Brain microvascular endothelial cell (primary cell): ENCODE results near the gene CHSY1.

Experiments
- DNase-seq: peaks from one replicate; pipeline ENCODE4 v3.0.0-alpha.2; 2020
- H3K27ac ChIP-seq: fragments of 250-450 bp; sonication (Bioruptor Pico); 2 replicates; pipeline ENCODE4 v1.5.1; 2020; ENCODE audit warnings: mild to moderate bottlenecking, moderate library complexity
- H3K27me3 ChIP-seq: fragments of 250-450 bp; sonication (Bioruptor Pico); replicated peaks from 2 replicates; pipeline ENCODE4 v1.5.1; 2020; ENCODE audit warnings: mild to moderate bottlenecking
- H3K36me3 ChIP-seq: fragments of 250-450 bp; sonication (Bioruptor Pico); replicated peaks from 2 replicates; pipeline ENCODE4 v1.5.1; 2020; ENCODE audit warnings: mild to moderate bottlenecking
- H3K4me3 ChIP-seq: 2 replicates; pipeline ENCODE4 v1.5.1; 2011; ENCODE audit warnings: low read depth, mild to moderate bottlenecking, control low read depth, low read length, moderate library complexity
- CTCF ChIP-seq: IDR thresholded peaks from 2 replicates; pipeline ENCODE4 v1.5.1; 2011; ENCODE audit warnings: low read depth, mild to moderate bottlenecking, moderate library complexity, low read length, control low read depth, inconsistent platforms; ENCODE audit errors: missing control alignments
- in situ Hi-C: cut with HindIII; loops from 2 replicates; pipeline ENCODE4 v1.10.0; 2017; ENCODE audit warnings: low sequenced_read_pairs, low pct_ligation_motif_present

CHSY1 gene

DNA sequence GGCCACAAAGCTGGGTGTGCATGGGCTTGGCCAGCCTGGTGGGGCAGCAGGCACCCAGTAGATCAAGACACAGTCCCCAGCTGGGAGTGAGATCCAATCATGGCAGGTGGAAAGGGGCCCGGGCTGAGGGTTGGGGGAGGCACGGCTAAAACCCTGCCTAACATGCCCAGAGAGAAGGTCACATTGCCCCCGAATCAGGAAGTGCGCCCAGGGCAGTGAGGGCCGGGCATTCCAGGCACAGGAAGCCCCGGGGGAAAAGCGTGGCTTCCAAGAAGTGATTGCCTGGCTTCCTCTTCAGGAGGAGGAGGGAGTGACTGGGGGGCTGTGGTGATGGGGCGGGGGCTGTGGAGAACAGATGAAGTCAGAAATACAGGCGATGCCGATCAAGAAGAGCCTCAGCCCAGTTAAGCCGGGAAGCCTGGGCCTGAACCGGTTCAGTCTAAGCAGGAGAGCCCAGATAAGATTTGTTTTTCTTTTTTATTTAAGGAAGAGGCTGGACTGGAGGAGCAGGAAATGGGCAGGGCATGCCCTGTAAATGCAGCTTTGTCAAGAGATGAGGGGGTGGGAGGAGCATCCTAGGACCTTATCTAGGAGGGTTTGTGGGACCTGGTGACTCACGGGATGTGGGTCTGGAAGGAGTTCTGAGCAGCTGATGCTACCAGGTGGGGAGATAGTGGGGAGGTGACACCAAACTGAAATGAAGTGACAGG is 83.9 kb downstream of the CHSY1 start:
- TF ChIP-seq CTCF, result peak; percentile 16
- Histone ChIP-seq H3K27ac (peak overlapping the region; percentile 76), H3K4me3 (no peak overlapping the region), H3K36me3 (no peaks in the 10 kb centered on the region), H3K27me3 (no peaks in the 10 kb centered on the region)
- peak; percentile 93 for DNase-seq
- in situ Hi-C loops, result no loop called here

DNA sequence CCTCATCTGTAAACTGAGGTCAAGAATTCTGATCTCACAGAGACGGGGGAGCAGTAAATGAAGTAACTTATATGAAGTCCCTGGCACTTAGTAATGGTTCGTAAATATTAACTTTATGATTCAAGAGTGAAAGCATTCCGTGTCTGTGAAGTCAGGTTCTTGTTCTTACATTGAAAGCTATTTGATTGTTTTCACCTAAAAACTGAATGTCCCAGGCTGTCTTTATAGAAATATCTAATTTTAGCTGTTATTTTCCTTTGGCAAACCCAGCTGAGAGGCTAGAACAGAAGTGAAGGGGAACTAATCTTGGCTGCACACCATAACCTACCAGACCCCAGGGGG is 84.5 kb downstream of the CHSY1 start:
- in situ Hi-C loops, result no loop called here
- TF ChIP-seq CTCF, result no peak

GRCh38 chr15:101165905-101166471 is 85.9 kb downstream of the CHSY1 start:
- Histone ChIP-seq H3K36me3 (no peaks in the 10 kb centered on the region), H3K27me3 (no peaks in the 10 kb centered on the region), H3K4me3 (no peak overlapping the region), H3K27ac (no peak overlapping the region)
- TF ChIP-seq CTCF, result no peak
- DNase-seq, result no peak
- in situ Hi-C loops, result no loop called here

More for the DNA sequence above, 84.5 kb downstream of the CHSY1 start:
- no peak for DNase-seq
- Histone ChIP-seq H3K4me3 (no peak overlapping the region), H3K27me3 (no peaks in the 10 kb centered on the region), H3K36me3 (no peaks in the 10 kb centered on the region), H3K27ac (peak overlapping the region; percentile 76)

- DNase-seq, result no peak
- no peaks in the 10 kb centered on the region for H3K27me3 ChIP-seq
- in situ Hi-C loops, result no loop called here
- no peaks in the 10 kb centered on the region for H3K36me3 ChIP-seq
- H3K4me3 ChIP-seq, result no peak overlapping the region
- no peak for TF ChIP-seq CTCF
- no peak overlapping the region for H3K27ac ChIP-seq
These were observed 89.0 kb downstream of the CHSY1 start for GRCh38 chr15:101162701-101163483.

GRCh38 chr15:101161656-101162055 is 90.2 kb downstream of the CHSY1 start:
- no peak for TF ChIP-seq CTCF
- Histone ChIP-seq H3K27me3 (no peaks in the 10 kb centered on the region), H3K27ac (no peak overlapping the region), H3K36me3 (no peaks in the 10 kb centered on the region), H3K4me3 (no peak overlapping the region)
- no peak for DNase-seq
- in situ Hi-C loops, result no loop called here
